HepG2 (cell line): ENCODE results near the gene ZGRF1. TPM values are rescaled to one million over a fixed set of nuclear protein-coding genes. Genes with fewer than 3 reads are reported as not detected.

Experiments
- CHCHD3 ChIP-seq: sonication (generic); formaldehyde crosslinking; IDR thresholded peaks from 2 replicates; pipeline ENCODE4 v1.8.0; 2022; ENCODE audit warnings: mild to moderate bottlenecking, missing genetic modification reagents, moderate library complexity
- E2F1 ChIP-seq: sonication (generic); formaldehyde crosslinking; IDR thresholded peaks from 2 replicates; pipeline ENCODE4 v1.5.0; 2020; ENCODE audit warnings: missing genetic modification reagents
- NR2F2 ChIP-seq: IDR thresholded peaks from 2 replicates; pipeline ENCODE4 v1.6.1; 2012; ENCODE audit warnings: low read depth, inconsistent platforms, borderline replicate concordance
- PAXIP1 ChIP-seq: sonication (generic); formaldehyde crosslinking; conservative IDR thresholded peaks from 2 replicates; pipeline ENCODE4 v1.4.0; 2020; ENCODE audit warnings: mild to moderate bottlenecking, missing genetic modification reagents, moderate library complexity
- TFDP2 ChIP-seq: sonication (generic); formaldehyde crosslinking; IDR thresholded peaks from 2 replicates; pipeline ENCODE4 v1.4.0; 2020; ENCODE audit warnings: missing genetic modification reagents
- ZNF432 ChIP-seq: sonication (generic); formaldehyde crosslinking; IDR thresholded peaks from 2 replicates; pipeline ENCODE4 v1.5.0; 2020; ENCODE audit warnings: missing genetic modification reagents, mild to moderate bottlenecking, borderline replicate concordance
- ZNF567 ChIP-seq: sonication (generic); formaldehyde crosslinking; IDR thresholded peaks from 2 replicates; pipeline ENCODE4 v1.8.1; 2023; ENCODE audit warnings: mild to moderate bottlenecking, missing genetic modification reagents, borderline replicate concordance
- polyA plus RNA-seq, 8 experiments: library from polyadenylated mRNA; depleted of rRNA in 3 of 8; stranded (reverse) in 7 of 8; unstranded in 1 of 8; fragments of >200 nt; fragmentation: Illumina TruSeq in 4 of 8; extraction: Trizol in 4 of 8; gene quantifications; 2 replicates each; pipeline versions ENCODE4 v1.2.1 to v1.2.3, GENCODE V29; 2011 to 2016; ENCODE audit warnings: low read depth in 4 of 8, missing spikeins in 1 of 8, mixed read lengths in 1 of 8; ENCODE audit not compliant: insufficient read depth in 1 of 8
- total RNA-seq, 5 experiments: library from RNA; depleted of rRNA; stranded (reverse); fragments of >200 nt; fragmentation: Illumina TruSeq; extraction: Trizol; gene quantifications; 2 replicates each; pipeline ENCODE4 v1.2.3, GENCODE V29; 2016; ENCODE audit warnings: low read depth in 1 of 5

The ZGRF1 gene
- total and polyA plus RNA-seq, 2 of the 13 experiments (the other 11 are each of a cell fraction or from before 2014, with no cell fraction given), result 8.6 to 15.9 TPM

GRCh38 chr4:112589206-112589605, 47.5 kb downstream of the ZGRF1 start (continued):
- no peak for TF ChIP-seq NR2F2
- no peak for TF ChIP-seq PAXIP1 (CRISPR knock-in tag)
- no peak for TF ChIP-seq E2F1 (CRISPR knock-in tag)
- TF ChIP-seq CHCHD3 (CRISPR knock-in tag), result no peak
- no peak for TF ChIP-seq ZNF432 (CRISPR knock-in tag)
- no peak for TF ChIP-seq TFDP2
- no peak for TF ChIP-seq ZNF567
